GM18951 (cell line): ENCODE data around the gene ZBTB40.

Source experiments
- POLR2A ChIP-seq: IDR thresholded peaks from 4 replicates; pipeline ENCODE4 v1.6.1; 2011; ENCODE audit warnings: mild to moderate bottlenecking; ENCODE audit not compliant: insufficient read length, insufficient read depth; ENCODE audit errors: extremely low read depth
- in situ Hi-C: fragments of 300-500 bp; cut with MboI; formaldehyde crosslinking; loops from one replicate; pipeline ENCODE4 v1.12.0; 2022; ENCODE audit warnings: low sequenced_read_pairs, mixed read lengths, inconsistent platforms; ENCODE audit not compliant: unreplicated experiment

Gene ZBTB40

DNA sequence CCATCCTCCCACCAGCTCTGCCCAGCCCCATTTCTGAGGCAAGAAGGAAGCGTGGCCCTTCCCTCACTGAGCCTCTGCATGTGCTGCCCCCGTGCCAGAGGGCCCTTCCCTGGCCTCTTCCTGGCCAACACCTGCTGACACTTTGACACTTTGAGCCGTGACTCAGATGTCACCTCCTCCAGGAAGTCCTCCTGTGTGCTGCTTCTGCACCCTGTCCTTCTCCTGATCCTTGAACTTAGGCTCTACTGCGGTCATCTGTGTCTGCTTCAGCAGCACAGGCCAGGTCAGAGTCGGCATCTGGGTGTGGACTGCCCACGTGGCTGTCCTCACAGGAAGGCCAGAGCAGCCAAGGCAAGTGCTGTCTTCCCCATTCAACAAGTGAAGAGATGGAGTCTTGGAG, 92.0 kb downstream of the ZBTB40 start:
- TF ChIP-seq POLR2A = no peak
- in situ Hi-C loops = no loop called here

DNA sequence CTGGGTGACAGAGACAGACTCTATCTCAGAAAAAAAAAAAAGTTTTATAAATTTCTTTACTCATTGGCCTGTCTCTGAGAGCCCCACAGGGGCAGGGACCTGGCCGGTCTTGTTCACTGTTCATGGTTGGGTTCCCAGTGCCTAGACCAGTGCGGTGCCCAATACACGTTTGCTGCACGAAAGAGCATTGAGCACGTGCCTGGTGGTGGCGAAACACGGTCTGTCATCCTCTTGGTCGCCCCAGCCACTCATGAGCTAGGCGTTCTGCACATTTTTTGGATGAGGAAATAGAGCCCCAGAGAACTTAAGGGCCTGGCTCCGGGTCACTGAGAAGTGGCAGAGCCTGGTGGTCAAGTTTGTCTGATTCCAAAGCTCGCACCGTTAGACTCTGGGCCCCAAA, 93.0 kb downstream of the ZBTB40 start:
- TF ChIP-seq POLR2A = no peak
- in situ Hi-C loops = no loop called here

DNA sequence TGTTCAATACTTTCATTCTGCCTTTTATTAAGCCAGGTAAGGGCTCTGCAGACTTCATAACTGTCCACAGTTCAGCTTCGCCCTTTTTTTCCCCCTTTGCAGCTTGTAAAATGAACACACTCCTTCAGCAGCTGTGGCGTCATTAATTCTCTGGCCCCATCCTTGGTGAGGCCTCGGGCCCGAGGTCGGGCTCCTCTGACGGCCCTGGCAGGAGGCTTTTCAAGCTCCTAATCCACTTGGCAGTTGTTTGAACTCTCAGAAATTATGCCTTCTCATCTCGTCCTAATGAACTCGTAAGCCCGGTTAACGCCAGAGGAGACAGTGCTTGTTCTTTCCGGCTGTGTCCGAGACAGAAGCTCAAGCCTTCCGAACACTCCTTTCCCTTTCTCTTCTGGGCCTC, 93.5 kb downstream of the ZBTB40 start:
- TF ChIP-seq POLR2A = no peak
- in situ Hi-C loops = no loop called here

DNA sequence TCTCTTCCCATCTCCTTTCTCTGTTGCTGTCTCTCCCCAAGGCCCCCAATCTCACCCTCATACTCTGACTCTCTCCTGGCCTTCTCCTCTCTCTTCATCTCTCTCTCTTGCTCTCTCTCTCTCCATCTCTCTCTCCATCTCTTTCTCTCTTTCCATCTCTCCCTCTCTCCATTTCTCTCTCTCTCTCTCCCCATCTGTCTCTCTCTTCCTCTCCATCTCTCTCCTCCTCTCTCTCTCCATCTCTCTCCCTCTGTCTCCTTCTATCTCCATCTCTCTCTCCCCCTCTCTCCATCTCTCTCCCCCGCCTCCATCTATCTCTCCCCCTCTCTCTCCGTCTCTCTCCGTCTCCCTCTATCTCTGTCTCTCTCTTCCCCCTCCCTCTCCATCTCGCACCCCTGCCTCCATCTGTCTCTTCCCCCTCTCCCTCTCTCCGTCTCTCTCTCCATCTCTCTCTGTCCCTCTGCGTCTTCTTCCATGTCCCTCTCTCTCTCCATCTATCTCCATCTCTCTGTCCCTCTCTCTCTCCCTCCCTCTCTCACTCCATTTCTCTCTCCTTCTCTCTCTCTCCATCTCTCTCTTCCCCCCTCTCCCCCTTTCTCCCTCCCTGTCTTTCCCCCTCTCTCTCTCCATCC, 95.7 kb downstream of the ZBTB40 start:
- TF ChIP-seq POLR2A = no peak
- in situ Hi-C loops = no loop called here

DNA sequence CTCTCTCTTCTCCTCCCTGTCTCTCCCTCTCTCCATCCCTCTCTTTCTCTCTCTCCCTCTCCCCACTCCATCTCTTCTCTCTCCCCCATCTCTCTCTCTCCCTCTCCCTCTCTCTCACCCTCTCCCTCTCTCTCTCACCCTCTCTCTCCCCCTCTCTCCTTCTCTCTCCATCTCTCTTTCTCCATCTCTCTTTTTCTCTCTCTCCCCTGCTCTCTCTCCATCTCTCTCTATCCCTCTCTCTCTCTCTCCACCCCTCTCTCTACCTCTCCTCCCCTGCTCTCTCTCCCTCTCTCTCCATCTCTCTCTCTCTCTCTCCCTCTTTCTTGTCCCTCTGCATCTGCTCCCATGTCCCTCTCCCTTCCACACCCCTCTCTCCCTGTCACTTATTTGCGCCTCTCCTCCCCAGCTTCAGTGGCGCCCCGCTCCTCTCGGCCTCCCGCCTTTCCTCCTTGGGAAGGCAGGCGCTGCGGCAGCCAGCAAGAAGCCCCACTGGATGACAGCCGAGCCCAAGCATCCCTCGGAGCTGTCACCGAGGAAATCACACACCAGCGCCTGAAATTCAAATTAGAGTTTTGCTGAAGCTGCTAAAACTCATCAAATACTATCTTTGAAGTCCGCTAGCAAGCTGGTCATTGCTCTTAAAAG, 96.3 kb downstream of the ZBTB40 start:
- in situ Hi-C loops = no loop called here
- no peak for TF ChIP-seq POLR2A

DNA sequence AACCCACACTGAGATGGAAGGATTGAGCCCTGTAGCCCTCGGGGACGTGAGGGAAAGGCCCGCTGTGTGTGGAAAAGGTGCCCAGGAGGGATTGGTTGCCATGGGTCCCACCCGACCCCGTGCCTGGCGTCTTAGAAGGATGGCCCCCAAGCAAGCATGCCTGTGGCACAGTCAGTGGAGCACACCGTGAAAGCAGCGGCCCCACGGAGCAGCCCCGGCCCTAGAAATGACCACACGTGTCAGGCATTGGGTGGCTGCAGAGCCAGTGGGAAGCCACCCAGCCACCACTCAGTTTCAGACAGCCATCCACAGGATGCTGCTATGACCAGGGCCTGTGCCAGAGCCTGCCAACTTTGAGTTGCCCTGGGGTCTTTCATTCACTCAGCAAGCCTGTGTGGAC, 98.4 kb downstream of the ZBTB40 start:
- in situ Hi-C loops = no loop called here
- no peak for TF ChIP-seq POLR2A

DNA sequence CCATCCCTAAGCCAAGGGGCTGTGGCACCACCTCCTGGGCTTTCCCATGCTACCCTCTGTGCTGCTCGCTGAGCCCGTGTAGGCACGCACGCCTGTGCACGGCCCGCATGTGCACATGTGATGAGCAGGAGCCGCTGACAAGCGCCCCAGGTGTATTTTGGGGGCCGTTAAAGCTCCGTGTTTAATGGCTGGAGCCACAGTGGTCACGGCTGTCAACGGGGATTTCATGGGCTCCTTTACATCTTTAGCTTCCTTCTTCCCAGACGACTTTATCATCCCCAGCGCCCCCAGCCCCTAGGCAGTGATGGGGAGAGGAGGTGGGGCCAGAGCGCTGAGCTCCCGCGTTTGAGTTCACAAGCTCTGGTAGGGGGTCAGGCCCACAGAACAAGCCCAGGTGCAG, 99.9 kb downstream of the ZBTB40 start:
- in situ Hi-C loops = no loop called here
- no peak for TF ChIP-seq POLR2A

DNA sequence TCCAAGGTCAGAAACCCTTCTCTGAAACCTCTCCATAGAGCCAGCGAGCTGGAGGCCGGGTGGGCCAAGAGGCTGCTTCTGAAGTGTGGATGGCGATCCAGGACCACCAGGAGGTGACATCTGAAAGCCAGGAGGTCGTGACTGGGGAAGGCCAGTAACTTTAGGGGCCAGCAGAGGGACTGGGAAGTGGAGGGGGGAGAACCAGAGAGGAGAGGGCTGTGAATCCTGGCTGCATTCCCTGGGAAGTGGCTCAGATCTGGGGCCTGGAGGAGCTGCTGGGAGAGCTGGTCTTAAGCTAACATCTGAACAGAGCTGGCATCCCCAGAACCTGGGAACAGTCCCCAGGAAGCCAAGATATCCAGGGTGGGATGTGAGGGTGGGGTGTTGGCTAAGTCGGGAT, 100.4 kb downstream of the ZBTB40 start:
- in situ Hi-C loops = no loop called here
- no peak for TF ChIP-seq POLR2A

DNA sequence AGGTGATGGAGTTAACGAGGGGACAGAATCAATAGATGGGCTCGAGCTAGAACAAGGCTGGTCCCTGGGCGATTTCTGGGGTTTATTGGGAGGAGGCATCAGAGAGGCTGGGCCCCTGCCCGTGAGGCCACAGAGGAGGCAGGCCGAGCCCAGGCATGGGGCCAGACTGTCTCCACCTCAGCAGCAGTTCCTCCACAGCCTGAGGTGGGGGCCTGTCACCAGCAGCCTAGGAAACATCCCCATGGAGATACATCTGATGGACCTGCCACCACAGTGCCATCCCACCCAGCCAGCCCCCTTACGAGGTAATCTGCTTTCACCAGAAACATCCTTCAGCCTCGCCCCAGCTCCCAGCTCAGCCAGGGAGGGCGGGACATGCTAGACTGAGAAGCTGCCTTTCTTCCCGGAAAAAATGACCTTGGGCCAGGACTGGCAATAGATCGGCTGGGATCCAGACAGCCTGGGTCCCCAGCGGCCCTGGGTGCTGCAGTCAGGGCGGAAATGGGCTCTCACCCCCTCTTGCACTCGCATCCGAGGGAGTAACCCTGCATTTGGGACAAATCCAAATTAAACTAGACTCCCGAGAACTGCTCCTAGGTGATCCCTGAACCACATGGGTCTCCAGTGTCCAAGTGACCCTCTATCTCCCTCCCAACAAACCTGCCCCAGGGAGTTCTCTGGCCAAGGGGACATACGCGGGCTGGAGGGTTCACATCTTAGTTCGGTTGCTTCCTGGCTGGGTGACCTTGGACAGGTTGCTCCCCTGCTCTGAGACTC, 101.6 kb downstream of the ZBTB40 start:
- in situ Hi-C loops = no loop called here
- TF ChIP-seq POLR2A = no peak

DNA sequence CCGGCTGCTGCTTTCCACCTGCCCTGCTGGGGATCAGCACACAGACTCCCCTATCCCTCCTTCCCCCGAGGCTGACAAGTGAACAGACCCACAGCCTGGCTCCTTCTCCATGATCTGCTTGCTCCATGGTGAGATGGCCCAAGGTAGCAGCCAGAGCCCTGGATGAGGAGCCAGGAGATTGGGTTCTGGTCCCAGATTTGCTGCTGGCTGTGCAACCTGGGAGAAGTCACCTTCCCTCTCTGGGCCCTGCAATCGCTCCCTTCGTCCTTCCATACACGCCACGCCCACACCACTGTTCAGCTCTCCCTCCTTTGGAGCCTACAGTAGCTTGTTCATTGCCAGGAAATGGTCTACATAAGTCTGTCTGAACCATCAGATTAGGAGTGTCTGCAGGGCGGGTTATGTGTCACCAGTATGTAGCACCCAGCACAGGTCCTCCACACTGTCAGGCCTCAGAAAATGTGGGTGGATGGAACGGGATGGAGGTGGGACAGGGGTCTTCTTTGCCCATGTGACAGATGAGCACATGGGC, 102.4 kb downstream of the ZBTB40 start:
- no peak for TF ChIP-seq POLR2A
- in situ Hi-C loops = no loop called here

DNA sequence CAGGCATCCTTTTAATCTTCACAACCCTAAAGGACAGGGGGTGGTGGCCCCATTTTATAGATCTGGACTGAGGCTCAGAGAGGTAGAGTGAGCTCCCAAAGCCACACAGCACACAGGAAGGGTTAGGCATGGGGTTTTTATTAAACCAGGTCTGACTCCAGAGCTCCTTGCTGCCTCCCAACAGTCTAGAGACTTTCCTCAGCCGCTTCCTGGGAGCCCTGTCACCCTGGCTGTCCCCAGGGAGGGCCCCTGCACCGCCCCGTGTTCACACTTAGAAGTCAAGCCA, 103.7 kb downstream of the ZBTB40 start:
- no peak for TF ChIP-seq POLR2A
- in situ Hi-C loops = no loop called here

DNA sequence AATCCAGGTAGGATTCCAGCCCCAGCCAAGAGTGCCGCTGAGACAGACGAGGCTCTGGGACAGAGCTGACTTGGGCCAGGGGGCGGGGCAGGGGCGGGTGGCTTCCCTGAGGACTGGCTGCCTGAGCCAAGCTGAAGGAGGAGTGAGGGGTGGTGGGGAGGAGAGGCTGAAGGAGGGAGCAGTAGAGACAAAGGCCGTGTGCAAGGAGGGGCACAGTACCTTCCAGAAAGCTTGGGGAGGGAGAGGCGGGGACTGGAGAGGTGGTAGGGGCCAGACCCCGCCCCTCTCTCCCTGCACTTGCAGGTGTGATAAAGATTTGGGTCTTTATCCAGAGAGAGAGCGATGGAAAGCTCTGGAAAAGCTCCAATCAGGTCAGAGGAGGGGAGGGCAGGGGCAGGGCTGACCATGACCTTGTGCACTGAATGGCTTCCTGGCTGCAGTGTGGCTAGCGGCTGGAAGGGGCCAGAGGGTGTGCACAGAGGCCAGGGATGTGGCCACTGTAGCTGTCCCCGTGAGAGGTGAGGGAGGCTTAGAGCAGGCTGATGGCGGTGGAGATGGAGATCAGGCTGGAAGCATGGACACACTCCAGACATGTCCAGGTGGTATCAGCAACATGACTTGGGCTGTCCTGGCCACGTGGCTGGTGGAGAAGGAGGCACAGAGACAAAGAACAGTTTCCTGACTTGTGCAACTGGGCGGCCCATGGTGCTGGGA, 104.9 kb downstream of the ZBTB40 start:
- in situ Hi-C loops = no loop called here
- TF ChIP-seq POLR2A = no peak

DNA sequence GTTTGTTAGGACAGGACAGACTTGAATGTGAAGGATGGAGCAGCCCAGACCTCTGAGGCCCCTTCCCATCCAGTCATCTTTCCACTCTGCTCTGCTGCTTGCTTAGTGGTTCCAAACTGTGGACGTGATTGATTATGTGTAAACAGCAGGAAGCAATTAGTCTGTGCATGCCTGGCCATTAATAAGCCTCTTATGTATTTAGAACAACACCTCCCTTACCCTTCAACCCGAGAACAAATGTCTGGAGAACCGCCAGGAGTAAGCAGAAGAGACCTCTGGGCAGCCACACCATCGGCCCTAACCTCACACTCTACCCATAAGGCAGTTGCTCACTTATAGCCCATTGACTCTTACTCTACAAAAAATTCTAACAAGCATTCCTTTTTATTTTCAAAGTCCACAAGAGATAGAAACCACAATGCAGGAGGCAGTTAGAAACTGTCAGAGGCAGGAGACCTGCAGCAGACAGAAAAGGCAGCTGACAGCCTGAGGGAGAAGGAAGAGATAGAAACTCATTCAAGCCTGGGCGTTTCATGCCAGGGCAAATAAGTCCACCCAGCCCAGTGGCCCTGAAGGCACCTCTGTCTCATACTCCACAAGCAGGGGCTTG, 105.8 kb downstream of the ZBTB40 start:
- TF ChIP-seq POLR2A = no peak
- in situ Hi-C loops = no loop called here
